GM12878 (cell line): ENCODE results near the gene ZNF385C. TPM values are rescaled to one million over a fixed set of nuclear protein-coding genes. Genes with fewer than 3 reads are reported as not detected.

Experiments used
- ATAC-seq: fragments of 200-7000 bp; cut with Tn5 transposase; 3 replicates; pipeline ENCODE4 v1.9.1; 2020; ENCODE audit warnings: mild to moderate bottlenecking, moderate library complexity
- BruUV-seq: library from RNA; stranded (reverse); fragments of 400-500 nt; replicated peaks from 2 replicates; lab custom pipeline; 2021; lab: Mats Ljungman, UMichigan
- CTCF ChIA-PET: fragments of 300-600 bp; sonication (Branson Sonifier 250); formaldehyde crosslinking; extraction: SDS; loops from one replicate; lab custom pipeline; 2021; ENCODE audit warnings: inconsistent platforms; lab: Yijun Ruan, JAX
- POLR2A ChIA-PET: fragments of 350-600 bp; formaldehyde crosslinking; extraction: SDS; loops from one replicate; lab custom pipeline; 2021; ENCODE audit warnings: inconsistent platforms; lab: Charles Lee
- RAD21 ChIA-PET: fragments of 300-600 bp; sonication (Branson Sonifier 250); formaldehyde crosslinking; loops from one replicate; lab custom pipeline; 2023; ENCODE audit warnings: antibody characterized with exemption; ENCODE audit not compliant: unreplicated experiment; lab: Charles Lee
- SMC1A ChIA-PET: fragments of 300-600 bp; sonication (Branson Sonifier 250); formaldehyde crosslinking; loops from one replicate; lab custom pipeline; 2023; ENCODE audit not compliant: unreplicated experiment, uncharacterized antibody; lab: Charles Lee
- DNase-seq: peaks from one replicate; pipeline ENCODE4 v3.0.0-alpha.2; 2011; ENCODE audit warnings: low read depth, low spot score
- FAIRE-seq: peaks from 3 replicates; lab custom pipeline; 2011; peaks lifted over from hg19 to GRCh38; lab: Jason Lieb, UNC
- H2AFZ ChIP-seq: 2 replicates; pipeline ENCODE4 v1.6.0; 2011; ENCODE audit warnings: low read depth, low read length, control low read depth; ENCODE audit not compliant: control insufficient read depth
- H3K27ac ChIP-seq: 2 replicates; pipeline ENCODE4 v1.5.1; 2011; ENCODE audit warnings: control low read depth; ENCODE audit not compliant: control insufficient read depth, insufficient read depth
- H3K27me3 ChIP-seq, 2 experiments: replicated peaks in 1 of 2; 2 replicates each; pipeline versions ENCODE4 v1.6.0 to v1.6.1; 2011; ENCODE audit warnings: low read length in 1 of 2; ENCODE audit not compliant: control insufficient read depth in 2 of 2, insufficient read depth in 2 of 2
- H3K36me3 ChIP-seq, 2 experiments: 2 replicates each; pipeline ENCODE4 v1.5.1; 2011; ENCODE audit warnings: low read length in 1 of 2; ENCODE audit not compliant: control insufficient read depth in 2 of 2, insufficient read depth in 2 of 2
- H3K4me1 ChIP-seq: 2 replicates; pipeline ENCODE4 v1.6.1; 2011; ENCODE audit warnings: mild to moderate bottlenecking, low read length, moderate library complexity, mixed read lengths; ENCODE audit not compliant: control insufficient read depth, insufficient read depth
- H3K4me2 ChIP-seq: 2 replicates; pipeline ENCODE4 v1.6.0; 2011; ENCODE audit warnings: control low read depth; ENCODE audit not compliant: control insufficient read depth, insufficient read depth
- H3K4me3 ChIP-seq: fragments of 200-600 bp; sonication (generic); 2 replicates; pipeline ENCODE4 v1.5.1; 2016
- H3K79me2 ChIP-seq: 2 replicates; pipeline ENCODE4 v1.6.0; 2011; ENCODE audit warnings: low read length; ENCODE audit not compliant: control insufficient read depth, insufficient read depth
- H3K9ac ChIP-seq: 2 replicates; pipeline ENCODE4 v1.8.0; 2011; ENCODE audit warnings: low read length, control low read depth, mixed read lengths; ENCODE audit not compliant: control insufficient read depth, insufficient read depth
- H3K9me3 ChIP-seq: replicated peaks from 3 replicates; pipeline ENCODE4 v1.5.1; 2011; ENCODE audit warnings: mild to moderate bottlenecking, low read length; ENCODE audit not compliant: control insufficient read depth, insufficient read depth
- H4K20me1 ChIP-seq: 2 replicates; pipeline ENCODE4 v1.6.0; 2011; ENCODE audit not compliant: control insufficient read depth, insufficient read depth
- PML ChIP-seq: IDR thresholded peaks from 2 replicates; pipeline ENCODE4 v1.6.1; 2012; ENCODE audit warnings: low read length, inconsistent platforms
- RBBP5 ChIP-seq: fragments of 200-600 bp; sonication (generic); conservative IDR thresholded peaks from 2 replicates; pipeline ENCODE4 v1.6.1; 2016
- STAT3 ChIP-seq: IDR thresholded peaks from 2 replicates; pipeline ENCODE4 v1.6.1; 2011; ENCODE audit warnings: low read depth, low read length, improper control_type of control experiment
- ZNF207 ChIP-seq: fragments of 450-650 bp; IDR thresholded peaks from 2 replicates; pipeline ENCODE4 v1.6.1; 2014; ENCODE audit warnings: antibody characterized with exemption, mild to moderate bottlenecking, borderline replicate concordance
- ZNF687 ChIP-seq: fragments of 450-650 bp; IDR thresholded peaks from 2 replicates; pipeline ENCODE4 v1.6.1; 2017; ENCODE audit warnings: mild to moderate bottlenecking, moderate library complexity
- WGBS: methylation state at CpG from one replicate; pipeline ENCODE4 v1.1.6; 2016; ENCODE audit warnings: low lambda C conversion rate; ENCODE audit not compliant: insufficient replicate concordance, insufficient coverage; ENCODE audit errors: missing lambda C conversion rate; 5-methylcytosine and 5-hydroxymethylcytosine counted together
- in situ Hi-C: fragments of 300-500 bp; cut with MboI; formaldehyde crosslinking; loops from 9 replicates; pipeline ENCODE4 v1.14.3; 2018; ENCODE audit warnings: mixed read lengths
- intact Hi-C: fragments of 100-400 bp; cut with micrococcal nuclease; formaldehyde crosslinking; loops from one replicate; pipeline ENCODE4 v1.14.2; 2022; ENCODE audit not compliant: unreplicated experiment
- polyA plus RNA-seq, 11 experiments: library from polyadenylated mRNA; depleted of rRNA in 4 of 11; unstranded in 6 of 11; stranded (reverse) in 5 of 11; fragments of >200 nt; fragmentation: Nextera tagmentation in 4 of 11; fragmentation: Illumina TruSeq in 1 of 11; extraction: Ambion mirVana in 4 of 11; extraction: Trizol in 1 of 11; gene quantifications; 1 replicate in 1 of 11; 2 replicates in 10 of 11; pipeline versions ENCODE4 v1.2.1 to v1.2.3, GENCODE V29; 2011 to 2016; ENCODE audit warnings: inconsistent platforms in 2 of 11, missing spikeins in 2 of 11, low read depth in 1 of 11
- total RNA-seq, 4 experiments: library from RNA; depleted of rRNA in 3 of 4; stranded (reverse); fragments of >200 nt in 3 of 4; fragmentation: Illumina TruSeq in 1 of 4; extraction: Trizol in 1 of 4; gene quantifications; 2 replicates each; pipeline versions ENCODE4 v1.2.1 to v1.2.3, GENCODE V29; 2013 to 2021

ZNF385C gene
- total and polyA plus RNA-seq, 10 of the 15 experiments (the other 5 are each of a cell fraction or from before 2014, with no cell fraction given), result 0.06 to 0.20 (median 0.07) TPM; not detected in 5

- Histone ChIP-seq H3K9me3 (no peaks in the 10 kb centered on the region; the same call in 2 of the 3 replicates), H3K27ac (no peak overlapping the region), H4K20me1 (no peaks in the 10 kb centered on the region), H3K4me2 (no peak overlapping the region), H3K79me2 (peaks cover 2% of the 10 kb centered on the region; the same call in 1 of the 2 replicates), H3K36me3 (peaks cover 7 to 8% of the 10 kb centered on the region in 2 experiments; a peak in 3 of 4 replicates), H3K4me3 (no peak overlapping the region), H2AFZ (no peak overlapping the region), H3K27me3 (no peaks in the 10 kb centered on the region), H3K4me1 (peaks cover 21% of the 10 kb centered on the region), H3K9ac (no peak overlapping the region)
- 70% methylated on average over 3 of the region's 4 CpGs for WGBS
- BruUV-seq, result no TSS peak
- RAD21 ChIA-PET, result interaction anchor here (0.7 to 4.7 kb wide), 4 partner anchors 59 to 155 kb away, joined by 4 to 78 read pairs (median 4); partner anchors contain the start of gene KCNH4
- intact Hi-C loops, result loop anchor here (1.0 kb wide), 1 partner anchor 63 kb away; the partner anchor contains the start of gene KCNH4
- SMC1A ChIA-PET, result interaction anchor here (1.0 to 5.2 kb wide), 6 partner anchors 50 to 154 kb away, joined by 3 to 53 read pairs (median 11); partner anchors contain the start of genes CNP and KCNH4
- FAIRE-seq (no peak), DNase-seq (no peak), ATAC-seq (no peak)
- in situ Hi-C loops, result no loop called here
- CTCF ChIA-PET, result interaction anchor here (0.9 to 7.1 kb wide), 14 partner anchors 15 to 204 kb away, joined by 3 to 138 read pairs (median 5); partner anchors contain the start of genes C17orf113, CNP, DNAJC7 and KCNH4
- no peak for TF ChIP-seq RBBP5
- TF ChIP-seq STAT3, result no peak
- TF ChIP-seq ZNF207, result no peak
- TF ChIP-seq PML, result no peak
- TF ChIP-seq ZNF687, result no peak
- POLR2A ChIA-PET, result interaction anchor here (0.6 to 3.0 kb wide), 5 partner anchors 11 to 387 kb away, joined by 3 to 15 read pairs (median 5); partner anchors contain the start of gene KCNH4
These were observed 19.8 kb upstream of the ZNF385C start for GRCh38 chr17:42118126-42118510.
